HEK293 (cell line): Measurements from ENCODE around the gene AP1S2.

Source experiments
- CTCF ChIA-PET: fragments of 350-600 bp; formaldehyde crosslinking; extraction: SDS; loops from one replicate; lab custom pipeline; 2021; ENCODE audit warnings: antibody characterized with exemption; lab: Yijun Ruan, JAX
- POLR2A ChIA-PET: fragments of 300-600 bp; formaldehyde crosslinking; extraction: SDS; loops from one replicate; lab custom pipeline; 2020; ENCODE audit warnings: antibody characterized with exemption, inconsistent platforms; lab: Yijun Ruan, JAX
- H3K27ac ChIP-seq: fragments of 200-500 bp; sonication (Bioruptor generic); 2 replicates; pipeline ENCODE4 v1.5.1; 2014; ENCODE audit warnings: low read depth, low read length, control low read depth, inconsistent platforms; ENCODE audit errors: extremely low read depth
- H3K36me3 ChIP-seq, 2 experiments: fragments of 200-500 bp in 1 of 2; sonication (Bioruptor generic) in 1 of 2; 1 replicate in 1 of 2; 2 replicates in 1 of 2; pipeline ENCODE4 v1.5.1; 2014 to 2017; ENCODE audit warnings: inconsistent platforms in 2 of 2, low read length in 2 of 2; ENCODE audit not compliant: control insufficient read depth in 2 of 2, insufficient read depth in 1 of 2
- H3K4me1 ChIP-seq: fragments of 200-500 bp; sonication (Bioruptor generic); 2 replicates; pipeline ENCODE4 v1.5.1; 2014; ENCODE audit warnings: mild to moderate bottlenecking, low read length, inconsistent platforms; ENCODE audit not compliant: control insufficient read depth, insufficient read depth
- H3K4me3 ChIP-seq: 2 replicates; pipeline ENCODE4 v1.5.1; 2011; ENCODE audit warnings: low read depth, mild to moderate bottlenecking, control low read depth, low read length, moderate library complexity
- H3K9me3 ChIP-seq: fragments of 200-500 bp; sonication (Bioruptor generic); 2 replicates; pipeline ENCODE4 v1.5.1; 2014; ENCODE audit warnings: low read depth, low read length, inconsistent platforms; ENCODE audit not compliant: control insufficient read depth, insufficient read depth
- BCL11B ChIP-seq: fragments of 450-650 bp; formaldehyde crosslinking; IDR thresholded peaks from 2 replicates; pipeline ENCODE4 v1.5.1; 2016; ENCODE audit warnings: low read depth, missing biosample characterization, missing genetic modification characterization
- GFI1B ChIP-seq: fragments of 450-650 bp; formaldehyde crosslinking; IDR thresholded peaks from 2 replicates; pipeline ENCODE4 v1.5.1; 2016; ENCODE audit warnings: missing biosample characterization, missing genetic modification characterization
- GLI2 ChIP-seq: fragments of 450-650 bp; formaldehyde crosslinking; IDR thresholded peaks from 2 replicates; pipeline ENCODE4; 2017; ENCODE audit warnings: missing biosample characterization, missing genetic modification characterization, low read depth, borderline replicate concordance
- GLIS1 ChIP-seq: fragments of 450-650 bp; formaldehyde crosslinking; IDR thresholded peaks from 2 replicates; pipeline ENCODE4 v1.5.1; 2016; ENCODE audit warnings: missing biosample characterization, missing genetic modification characterization
- HOXA7 ChIP-seq: sonication (generic); formaldehyde crosslinking; IDR thresholded peaks from 2 replicates; pipeline ENCODE4 v1.8.1; 2022; ENCODE audit warnings: missing genetic modification reagents, borderline replicate concordance
- KLF10 ChIP-seq: fragments of 450-650 bp; IDR thresholded peaks from 2 replicates; pipeline ENCODE4 v1.5.1; 2018; ENCODE audit warnings: missing biosample characterization, mild to moderate bottlenecking, missing genetic modification characterization
- SCRT1 ChIP-seq: fragments of 450-650 bp; formaldehyde crosslinking; IDR thresholded peaks from 2 replicates; pipeline ENCODE4 v1.5.1; 2016; ENCODE audit warnings: missing biosample characterization, missing genetic modification characterization, borderline replicate concordance
- SCRT2 ChIP-seq: fragments of 450-650 bp; formaldehyde crosslinking; IDR thresholded peaks from 2 replicates; pipeline ENCODE4 v1.5.1; 2016; ENCODE audit warnings: missing biosample characterization, missing genetic modification characterization
- SP7 ChIP-seq: fragments of 450-650 bp; formaldehyde crosslinking; IDR thresholded peaks from 2 replicates; pipeline ENCODE4 v1.5.1; 2016; ENCODE audit warnings: missing biosample characterization, missing genetic modification characterization
- ZBTB17 ChIP-seq: fragments of 450-650 bp; formaldehyde crosslinking; IDR thresholded peaks from 2 replicates; pipeline ENCODE4 v1.5.1; 2016; ENCODE audit warnings: missing biosample characterization, missing genetic modification characterization
- ZBTB20 ChIP-seq: fragments of 450-650 bp; formaldehyde crosslinking; IDR thresholded peaks from 2 replicates; pipeline ENCODE4 v1.5.1; 2016; ENCODE audit warnings: missing biosample characterization, missing genetic modification characterization
- ZBTB21 ChIP-seq: fragments of 450-650 bp; formaldehyde crosslinking; IDR thresholded peaks from 2 replicates; pipeline ENCODE4 v1.5.1; 2017; ENCODE audit warnings: missing biosample characterization, missing genetic modification characterization
- ZBTB8A ChIP-seq: fragments of 450-650 bp; formaldehyde crosslinking; IDR thresholded peaks from 2 replicates; pipeline ENCODE4 v1.5.1; 2016; ENCODE audit warnings: missing biosample characterization, missing genetic modification characterization
- ZFP69B ChIP-seq: fragments of 450-650 bp; formaldehyde crosslinking; IDR thresholded peaks from 2 replicates; pipeline ENCODE4 v1.5.1; 2016; ENCODE audit warnings: missing biosample characterization, missing genetic modification characterization
- ZNF112 ChIP-seq: fragments of 450-650 bp; formaldehyde crosslinking; IDR thresholded peaks from 2 replicates; pipeline ENCODE4 v1.5.0; 2017; ENCODE audit warnings: missing biosample characterization, missing genetic modification characterization
- ZNF146 ChIP-seq: fragments of 450-650 bp; formaldehyde crosslinking; IDR thresholded peaks from 2 replicates; pipeline ENCODE4 v1.5.1; 2016; ENCODE audit warnings: missing biosample characterization, missing genetic modification characterization
- ZNF175 ChIP-seq: fragments of 450-650 bp; formaldehyde crosslinking; IDR thresholded peaks from 2 replicates; pipeline ENCODE4 v1.5.1; 2016; ENCODE audit warnings: missing biosample characterization, missing genetic modification characterization
- ZNF2 ChIP-seq: fragments of 450-650 bp; formaldehyde crosslinking; IDR thresholded peaks from 2 replicates; pipeline ENCODE4 v1.5.1; 2016; ENCODE audit warnings: missing biosample characterization, missing genetic modification characterization
- ZNF274 ChIP-seq, 2 experiments: fragments of 200-500 bp in 1 of 2; fragments of 450-650 bp in 1 of 2; sonication (Bioruptor generic) in 1 of 2; formaldehyde crosslinking in 1 of 2; IDR thresholded peaks; 2 replicates each; pipeline versions ENCODE4 v1.5.1 to v1.6.1; 2014 to 2016; ENCODE audit warnings: borderline replicate concordance in 1 of 2, inconsistent platforms in 1 of 2, low read length in 1 of 2, missing biosample characterization in 1 of 2, missing genetic modification characterization in 1 of 2
- ZNF391 ChIP-seq: fragments of 450-650 bp; formaldehyde crosslinking; IDR thresholded peaks from 2 replicates; pipeline ENCODE4 v1.5.1; 2016; ENCODE audit warnings: low read depth, missing biosample characterization, missing genetic modification characterization, borderline replicate concordance
- ZNF48 ChIP-seq: fragments of 450-650 bp; formaldehyde crosslinking; IDR thresholded peaks from 2 replicates; pipeline ENCODE4 v1.5.1; 2016; ENCODE audit warnings: missing biosample characterization, missing genetic modification characterization
- ZNF558 ChIP-seq: fragments of 450-650 bp; formaldehyde crosslinking; IDR thresholded peaks from 2 replicates; pipeline ENCODE4 v1.5.1; 2016; ENCODE audit warnings: missing biosample characterization, missing genetic modification characterization
- ZNF560 ChIP-seq: fragments of 450-650 bp; formaldehyde crosslinking; IDR thresholded peaks from 2 replicates; pipeline ENCODE4 v1.5.1; 2017; ENCODE audit warnings: missing biosample characterization, missing genetic modification characterization, borderline replicate concordance
- ZNF677 ChIP-seq: fragments of 450-650 bp; IDR thresholded peaks from 2 replicates; pipeline ENCODE4 v1.5.0; 2018; ENCODE audit warnings: missing biosample characterization, mild to moderate bottlenecking, missing genetic modification characterization, moderate library complexity
- ZNF830 ChIP-seq: fragments of 450-650 bp; IDR thresholded peaks from 2 replicates; pipeline ENCODE4 v1.5.0; 2018; ENCODE audit warnings: missing biosample characterization, missing genetic modification characterization, low read depth, mild to moderate bottlenecking, moderate library complexity
- TF ChIP-seq, protein P1 (sequence below): fragments of 450-650 bp; formaldehyde crosslinking; IDR thresholded peaks from 2 replicates; pipeline ENCODE4 v1.5.1; 2016; ENCODE audit warnings: missing biosample characterization, missing genetic modification characterization
- TF ChIP-seq, protein P2 (sequence below): fragments of 450-650 bp; IDR thresholded peaks from 2 replicates; pipeline ENCODE4 v1.5.1; 2018; ENCODE audit warnings: missing biosample characterization, missing genetic modification characterization
- TF ChIP-seq, protein P3 (sequence below): fragments of 450-650 bp; formaldehyde crosslinking; IDR thresholded peaks from 2 replicates; pipeline ENCODE4 v1.5.1; 2016; ENCODE audit warnings: missing biosample characterization, missing genetic modification characterization
- TF ChIP-seq, protein P4 (sequence below): fragments of 450-650 bp; formaldehyde crosslinking; optimal IDR thresholded peaks from 2 replicates; pipeline ENCODE3; 2016; ENCODE audit warnings: missing biosample characterization, mild to moderate bottlenecking, missing genetic modification characterization

AP1S2 gene

DNA sequence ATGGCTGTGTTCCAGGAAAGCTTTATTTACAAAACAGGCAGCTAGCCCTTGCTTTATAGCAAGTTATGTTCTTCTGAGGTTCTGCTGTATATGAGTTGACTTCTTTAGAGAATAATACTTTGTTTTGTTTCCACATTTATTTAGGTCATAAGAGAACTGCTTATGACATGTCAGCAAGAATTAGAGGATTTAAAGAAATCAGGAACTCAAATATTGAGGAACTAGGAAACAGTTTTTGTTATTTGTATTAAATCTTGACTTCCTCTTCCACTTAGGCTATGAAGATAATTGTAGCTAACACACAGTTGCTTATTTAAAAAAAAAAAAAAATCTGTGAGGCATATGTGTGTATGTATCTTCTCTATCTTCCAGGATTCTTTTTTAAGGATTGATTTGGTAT lies 50.0 kb downstream of the AP1S2 start (continued):
- TF ChIP-seq, protein P1, sequence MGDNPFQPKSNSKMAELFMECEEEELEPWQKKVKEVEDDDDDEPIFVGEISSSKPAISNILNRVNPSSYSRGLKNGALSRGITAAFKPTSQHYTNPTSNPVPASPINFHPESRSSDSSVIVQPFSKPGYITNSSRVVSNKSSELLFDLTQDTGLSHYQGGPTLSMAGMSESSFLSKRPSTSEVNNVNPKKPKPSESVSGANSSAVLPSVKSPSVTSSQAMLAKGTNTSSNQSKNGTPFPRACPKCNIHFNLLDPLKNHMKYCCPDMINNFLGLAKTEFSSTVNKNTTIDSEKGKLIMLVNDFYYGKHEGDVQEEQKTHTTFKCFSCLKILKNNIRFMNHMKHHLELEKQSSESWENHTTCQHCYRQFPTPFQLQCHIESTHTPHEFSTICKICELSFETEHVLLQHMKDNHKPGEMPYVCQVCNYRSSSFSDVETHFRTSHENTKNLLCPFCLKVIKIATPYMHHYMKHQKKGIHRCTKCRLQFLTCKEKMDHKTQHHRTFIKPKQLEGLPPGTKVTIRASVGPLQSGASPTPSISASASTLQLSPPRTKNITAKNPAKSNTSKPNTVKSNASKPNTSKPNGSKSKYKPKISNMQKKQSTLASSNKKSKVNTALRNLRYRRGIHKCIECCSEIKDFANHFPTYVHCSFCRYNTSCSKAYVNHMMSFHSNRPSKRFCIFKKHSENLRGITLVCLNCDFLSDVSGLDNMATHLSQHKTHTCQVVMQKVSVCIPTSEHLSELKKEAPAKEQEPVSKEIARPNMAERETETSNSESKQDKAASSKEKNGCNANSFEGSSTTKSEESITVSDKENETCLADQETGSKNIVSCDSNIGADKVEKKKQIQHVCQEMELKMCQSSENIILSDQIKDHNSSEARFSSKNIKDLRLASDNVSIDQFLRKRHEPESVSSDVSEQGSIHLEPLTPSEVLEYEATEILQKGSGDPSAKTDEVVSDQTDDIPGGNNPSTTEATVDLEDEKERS (tag by site-specific recombination): no peak

DNA sequence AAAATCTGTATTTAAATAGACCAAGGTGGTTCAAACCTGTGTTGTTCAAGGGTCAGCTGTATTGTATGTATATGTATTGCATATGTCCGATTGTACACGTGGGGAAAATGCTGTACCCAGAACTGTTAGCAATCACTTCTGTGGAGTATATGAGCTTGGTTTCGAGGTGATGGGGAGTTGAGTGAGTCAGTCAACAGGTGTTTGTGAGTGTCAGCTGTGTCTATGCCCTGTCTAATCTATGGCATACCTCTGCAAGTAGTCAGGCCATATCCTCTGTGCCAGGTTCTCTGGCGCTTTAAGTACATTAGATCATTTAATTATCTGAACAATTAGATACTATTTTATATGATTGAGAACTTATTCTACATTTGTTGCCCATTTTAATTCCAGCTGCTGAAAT lies 56.9 kb downstream of the AP1S2 start:
- H3K9me3 ChIP-seq: no peaks in the 10 kb centered on the region
- CTCF ChIA-PET: interaction anchor here (0.6 to 0.7 kb wide), 2 partner anchors 46 to 922 kb away, joined by 3 to 5 read pairs; partner anchors contain the start of gene SYAP1

DNA sequence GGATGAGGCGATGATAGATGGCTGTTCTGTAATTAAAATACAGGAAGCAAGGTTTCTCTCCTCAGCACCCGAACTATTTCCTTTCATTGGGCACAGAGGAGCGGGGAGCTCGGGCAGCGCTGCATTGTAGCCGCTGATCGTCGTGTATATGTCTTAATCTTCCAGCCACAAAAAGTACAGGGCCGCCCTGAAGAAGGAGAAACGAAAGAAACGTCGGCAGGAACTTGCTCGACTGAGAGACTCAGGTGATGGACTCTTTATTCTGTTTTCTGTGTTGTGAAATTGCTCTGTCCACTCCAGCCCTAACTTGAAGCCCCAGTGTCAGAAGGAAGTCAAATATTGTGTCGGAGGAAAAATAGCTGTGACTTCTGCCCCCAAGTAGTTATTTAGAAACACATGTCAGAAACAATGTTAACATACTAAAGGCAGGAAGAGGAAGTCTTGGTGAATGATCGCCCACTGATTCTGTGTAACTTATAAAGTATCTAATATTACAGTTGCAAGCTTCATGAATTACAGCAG lies 63.8 kb downstream of the AP1S2 start:
- CTCF ChIA-PET: interaction anchor here (0.5 to 1.6 kb wide), 6 partner anchors 12 to 1139 kb away, joined by 3 to 6 read pairs (median 3); no protein-coding TSS in a partner anchor
- Histone ChIP-seq H3K36me3 (peaks cover 11 to 23% of the 10 kb centered on the region in 2 experiments; a peak in 1 of 3 replicates), H3K4me1 (peaks cover 4% of the 10 kb centered on the region; the same call in 1 of the 2 replicates), H3K9me3 (no peaks in the 10 kb centered on the region), H3K27ac (peak overlapping the region; percentile 71), H3K4me3 (peak overlapping the region; percentile 79)
- POLR2A ChIA-PET: interaction anchor here (0.5 to 2.0 kb wide), 3 partner anchors 20 to 64 kb away, joined by 4 to 15 read pairs (median 13); partner anchors contain the start of genes AP1S2 and CA5B
- no peak for TF ChIP-seq ZNF48
- TF ChIP-seq BCL11B (tag by site-specific recombination): no peak
- TF ChIP-seq GLI2 (tag by site-specific recombination): no peak
- TF ChIP-seq, protein P2, sequence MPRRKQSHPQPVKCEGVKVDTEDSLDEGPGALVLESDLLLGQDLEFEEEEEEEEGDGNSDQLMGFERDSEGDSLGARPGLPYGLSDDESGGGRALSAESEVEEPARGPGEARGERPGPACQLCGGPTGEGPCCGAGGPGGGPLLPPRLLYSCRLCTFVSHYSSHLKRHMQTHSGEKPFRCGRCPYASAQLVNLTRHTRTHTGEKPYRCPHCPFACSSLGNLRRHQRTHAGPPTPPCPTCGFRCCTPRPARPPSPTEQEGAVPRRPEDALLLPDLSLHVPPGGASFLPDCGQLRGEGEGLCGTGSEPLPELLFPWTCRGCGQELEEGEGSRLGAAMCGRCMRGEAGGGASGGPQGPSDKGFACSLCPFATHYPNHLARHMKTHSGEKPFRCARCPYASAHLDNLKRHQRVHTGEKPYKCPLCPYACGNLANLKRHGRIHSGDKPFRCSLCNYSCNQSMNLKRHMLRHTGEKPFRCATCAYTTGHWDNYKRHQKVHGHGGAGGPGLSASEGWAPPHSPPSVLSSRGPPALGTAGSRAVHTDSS (tag by site-specific recombination): no peak
- TF ChIP-seq ZNF558 (tag by site-specific recombination): no peak
- no peak for TF ChIP-seq GFI1B
- TF ChIP-seq ZNF2: no peak
- TF ChIP-seq, protein P3, sequence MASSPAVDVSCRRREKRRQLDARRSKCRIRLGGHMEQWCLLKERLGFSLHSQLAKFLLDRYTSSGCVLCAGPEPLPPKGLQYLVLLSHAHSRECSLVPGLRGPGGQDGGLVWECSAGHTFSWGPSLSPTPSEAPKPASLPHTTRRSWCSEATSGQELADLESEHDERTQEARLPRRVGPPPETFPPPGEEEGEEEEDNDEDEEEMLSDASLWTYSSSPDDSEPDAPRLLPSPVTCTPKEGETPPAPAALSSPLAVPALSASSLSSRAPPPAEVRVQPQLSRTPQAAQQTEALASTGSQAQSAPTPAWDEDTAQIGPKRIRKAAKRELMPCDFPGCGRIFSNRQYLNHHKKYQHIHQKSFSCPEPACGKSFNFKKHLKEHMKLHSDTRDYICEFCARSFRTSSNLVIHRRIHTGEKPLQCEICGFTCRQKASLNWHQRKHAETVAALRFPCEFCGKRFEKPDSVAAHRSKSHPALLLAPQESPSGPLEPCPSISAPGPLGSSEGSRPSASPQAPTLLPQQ (tag by site-specific recombination): no peak
- peak; percentile 3; the same call in 1 of the 2 replicates for TF ChIP-seq ZBTB8A (tag by site-specific recombination)
- TF ChIP-seq ZBTB17 (tag by site-specific recombination): no peak; the same call in none of the 2 replicates
- peak; percentile 9 for TF ChIP-seq ZBTB20 (tag by site-specific recombination)
- no peak for TF ChIP-seq ZNF146
- no peak for TF ChIP-seq ZBTB21
- TF ChIP-seq ZNF175 (tag by site-specific recombination): no peak
- no peak for TF ChIP-seq KLF10 (tag by site-specific recombination)
- TF ChIP-seq ZNF830 (tag by site-specific recombination): no peak
- no peak for TF ChIP-seq ZNF274 (IDR thresholded peaks at IDR 0.05; ENCODE audit: low read length)
- no peak for TF ChIP-seq ZNF274 (tag by site-specific recombination; IDR thresholded peaks at IDR 0.05; ENCODE audit: borderline replicate concordance)
- no peak for TF ChIP-seq ZNF560 (tag by site-specific recombination)
- no peak for TF ChIP-seq ZNF677 (tag by site-specific recombination)
- no peak for TF ChIP-seq ZNF391 (tag by site-specific recombination)
- TF ChIP-seq SP7 (tag by site-specific recombination): no peak
- no peak for TF ChIP-seq HOXA7 (CRISPR knock-in tag)

More for the DNA sequence above, 56.9 kb downstream of the AP1S2 start:
- H3K4me1 ChIP-seq: no peaks in the 10 kb centered on the region
- peak; percentile 55; the same call in 1 of the 2 replicates for TF ChIP-seq SCRT1 (tag by site-specific recombination)
- TF ChIP-seq, protein P4, sequence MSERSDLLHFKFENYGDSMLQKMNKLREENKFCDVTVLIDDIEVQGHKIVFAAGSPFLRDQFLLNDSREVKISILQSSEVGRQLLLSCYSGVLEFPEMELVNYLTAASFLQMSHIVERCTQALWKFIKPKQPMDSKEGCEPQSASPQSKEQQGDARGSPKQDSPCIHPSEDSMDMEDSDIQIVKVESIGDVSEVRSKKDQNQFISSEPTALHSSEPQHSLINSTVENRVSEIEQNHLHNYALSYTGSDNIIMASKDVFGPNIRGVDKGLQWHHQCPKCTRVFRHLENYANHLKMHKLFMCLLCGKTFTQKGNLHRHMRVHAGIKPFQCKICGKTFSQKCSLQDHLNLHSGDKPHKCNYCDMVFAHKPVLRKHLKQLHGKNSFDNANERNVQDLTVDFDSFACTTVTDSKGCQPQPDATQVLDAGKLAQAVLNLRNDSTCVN: no peak
- no peak for TF ChIP-seq ZNF112 (tag by site-specific recombination)
- peak; percentile 60 for TF ChIP-seq SCRT2 (tag by site-specific recombination)
- TF ChIP-seq GLIS1 (tag by site-specific recombination): no peak
- no peak for TF ChIP-seq ZFP69B (tag by site-specific recombination)
- no peak overlapping the region for H3K27ac ChIP-seq
- H3K4me3 ChIP-seq: no peak overlapping the region
- H3K36me3 ChIP-seq: peaks cover 40 to 45% of the 10 kb centered on the region in 2 experiments
- POLR2A ChIA-PET: interaction anchor here (0.6 kb wide), 1 partner anchor 8 kb away, joined by 4 read pairs; the partner anchor contains the start of gene ZRSR2
